ENCODE results near the gene ZNF160. TPM values are rescaled to one million over a fixed set of nuclear protein-coding genes. Genes with fewer than 3 reads are reported as not detected.

Gene ZNF160
- total and polyA plus RNA-seq, 2 of the 8 experiments (the other 6 are each of a cell fraction or from before 2014, with no cell fraction given), result 15.8 to 31.2 TPM

GRCh38 chr19:53045536-53045935 lies 57.7 kb downstream of the ZNF160 start (continued):
- TF ChIP-seq CHD7 (IDR thresholded peaks at IDR 0.05; ENCODE audit: insufficient replicate concordance, low read length) (no peak), SIN3A (conservative IDR thresholded peaks at IDR 0.05 in 1 of 2, IDR thresholded peaks at IDR 0.05 in 1 of 2; ENCODE audit: low read depth in 1 of 2, low read length in 2 of 2) (no peak), KDM4A (IDR thresholded peaks at IDR 0.05; ENCODE audit: low read depth, low read length, severe bottlenecking) (no peak), ASH2L (IDR thresholded peaks at IDR 0.05; ENCODE audit: low read length) (no peak), JUN (IDR thresholded peaks at IDR 0.05; ENCODE audit: low read depth, low read length) (no peak), SP4 (IDR thresholded peaks at IDR 0.05; ENCODE audit: low read length) (no peak), CHD2 (IDR thresholded peaks at IDR 0.05; ENCODE audit: low read length) (no peak), SP2 (IDR thresholded peaks at IDR 0.05; ENCODE audit: low read length) (no peak), EGR1 (IDR thresholded peaks at IDR 0.05; ENCODE audit: borderline replicate concordance, low read depth, low read length) (no peak)
- TF ChIP-seq, protein P1, sequence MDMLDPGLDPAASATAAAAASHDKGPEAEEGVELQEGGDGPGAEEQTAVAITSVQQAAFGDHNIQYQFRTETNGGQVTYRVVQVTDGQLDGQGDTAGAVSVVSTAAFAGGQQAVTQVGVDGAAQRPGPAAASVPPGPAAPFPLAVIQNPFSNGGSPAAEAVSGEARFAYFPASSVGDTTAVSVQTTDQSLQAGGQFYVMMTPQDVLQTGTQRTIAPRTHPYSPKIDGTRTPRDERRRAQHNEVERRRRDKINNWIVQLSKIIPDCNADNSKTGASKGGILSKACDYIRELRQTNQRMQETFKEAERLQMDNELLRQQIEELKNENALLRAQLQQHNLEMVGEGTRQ (IDR thresholded peaks at IDR 0.05; ENCODE audit: low read length), result no peak

Measured in H1 (cell line).